Chondrocyte (in vitro differentiated cells): Measurements from ENCODE around the gene ATXN3L. TPM values are rescaled to one million over a fixed set of nuclear protein-coding genes. Genes with fewer than 3 reads are reported as not detected.
A peak's percentile ranks its signal among the peaks of the same experiment; 100 is the strongest.

Experiments
- DNase-seq: peaks from one replicate; pipeline ENCODE4 v3.0.0; 2021; ENCODE audit warnings: mixed read lengths, low spot score
- H3K27ac Mint-ChIP-seq: one replicate; pipeline ENCODE4 v1.8.0; 2021; ENCODE audit warnings: mild to moderate bottlenecking, moderate library complexity, mixed read lengths; ENCODE audit not compliant: unreplicated experiment
- H3K27me3 Mint-ChIP-seq: 2 replicates; pipeline ENCODE4 v1.8.0; 2021; ENCODE audit warnings: low read depth, mixed read lengths
- H3K36me3 Mint-ChIP-seq: 2 replicates; pipeline ENCODE4 v1.8.0; 2021; ENCODE audit warnings: low read depth, mixed read lengths
- H3K4me1 Mint-ChIP-seq: 2 replicates; pipeline ENCODE4 v1.8.0; 2021; ENCODE audit warnings: low read depth, mild to moderate bottlenecking, mixed read lengths
- H3K4me3 Mint-ChIP-seq: one replicate; pipeline ENCODE4 v1.8.0; 2021; ENCODE audit warnings: mild to moderate bottlenecking, moderate library complexity, mixed read lengths; ENCODE audit not compliant: unreplicated experiment
- H3K9me3 Mint-ChIP-seq: 2 replicates; pipeline ENCODE4 v1.8.0; 2021; ENCODE audit warnings: low read depth, mixed read lengths
- CTCF ChIP-seq: fragments of 200-600 bp; sonication (generic); IDR thresholded peaks from 2 replicates; pipeline ENCODE4 v1.5.0; 2021; ENCODE audit warnings: antibody characterized with exemption, mild to moderate bottlenecking, moderate library complexity
- total RNA-seq: library from RNA; stranded (reverse); gene quantifications from 3 replicates; pipeline ENCODE4 v1.2.1, GENCODE V29; 2021

Gene ATXN3L
- total RNA-seq, 1 donor from 2014 or later, result not detected

GRCh38 chrX:13364230-13364857 is 44.5 kb upstream of the ATXN3L start:
- Mint-ChIP-seq H3K9me3 (peaks cover 4% of the 10 kb centered on the region), H3K27me3 (no peaks in the 10 kb centered on the region), H3K27ac (no peak overlapping the region), H3K36me3 (no peaks in the 10 kb centered on the region), H3K4me1 (peaks cover 4% of the 10 kb centered on the region), H3K4me3 (no peak overlapping the region)
- TF ChIP-seq CTCF, result no peak
- DNase-seq, result no peak

- no peak for TF ChIP-seq CTCF
- H3K4me1 Mint-ChIP-seq, result peaks cover 17% of the 10 kb centered on the region
- H3K36me3 Mint-ChIP-seq, result no peaks in the 10 kb centered on the region
- peaks cover 3% of the 10 kb centered on the region for H3K9me3 Mint-ChIP-seq
- no peak for DNase-seq
- no peak overlapping the region for H3K27ac Mint-ChIP-seq
- no peak overlapping the region for H3K4me3 Mint-ChIP-seq
- H3K27me3 Mint-ChIP-seq, result no peaks in the 10 kb centered on the region
Measured at GRCh38 chrX:13360146-13360545, 40.3 kb upstream of the ATXN3L start.

GRCh38 chrX:13357925-13358324 is 38.1 kb upstream of the ATXN3L start:
- Mint-ChIP-seq H3K4me3 (no peak overlapping the region), H3K27ac (peak overlapping the region; percentile 88), H3K9me3 (peaks cover 6% of the 10 kb centered on the region), H3K4me1 (peaks cover 17% of the 10 kb centered on the region), H3K36me3 (no peaks in the 10 kb centered on the region), H3K27me3 (no peaks in the 10 kb centered on the region)
- no peak for TF ChIP-seq CTCF
- DNase-seq, result no peak

GRCh38 chrX:13346646-13347045 is 26.8 kb upstream of the ATXN3L start:
- no peaks in the 10 kb centered on the region for H3K27me3 Mint-ChIP-seq
- no peak for DNase-seq
- TF ChIP-seq CTCF, result no peak
- peaks cover 2% of the 10 kb centered on the region for H3K9me3 Mint-ChIP-seq
- no peak overlapping the region for H3K27ac Mint-ChIP-seq
- H3K4me1 Mint-ChIP-seq, result peaks cover 2% of the 10 kb centered on the region
- no peak overlapping the region for H3K4me3 Mint-ChIP-seq
- H3K36me3 Mint-ChIP-seq, result no peaks in the 10 kb centered on the region

- Mint-ChIP-seq H3K9me3 (peaks cover 2% of the 10 kb centered on the region), H3K4me3 (no peak overlapping the region), H3K36me3 (no peaks in the 10 kb centered on the region), H3K4me1 (peaks cover 10% of the 10 kb centered on the region), H3K27ac (no peak overlapping the region), H3K27me3 (no peaks in the 10 kb centered on the region)
- no peak for TF ChIP-seq CTCF
- no peak for DNase-seq
Measured at GRCh38 chrX:13345438-13345837, 25.6 kb upstream of the ATXN3L start.
